Amniotic stem cell (primary cell): ENCODE data around the gene UBAC2.
"Not testable (repeated sequence)": the region's sequence is repeated elsewhere in the genome, so short reads cannot be mapped to it uniquely, and the experiment has no call there.

ENCODE experiments used
- DNase-seq: peaks from one replicate; lab custom pipeline; 2025; lab: John Stamatoyannopoulos, UW

UBAC2 gene

DNA sequence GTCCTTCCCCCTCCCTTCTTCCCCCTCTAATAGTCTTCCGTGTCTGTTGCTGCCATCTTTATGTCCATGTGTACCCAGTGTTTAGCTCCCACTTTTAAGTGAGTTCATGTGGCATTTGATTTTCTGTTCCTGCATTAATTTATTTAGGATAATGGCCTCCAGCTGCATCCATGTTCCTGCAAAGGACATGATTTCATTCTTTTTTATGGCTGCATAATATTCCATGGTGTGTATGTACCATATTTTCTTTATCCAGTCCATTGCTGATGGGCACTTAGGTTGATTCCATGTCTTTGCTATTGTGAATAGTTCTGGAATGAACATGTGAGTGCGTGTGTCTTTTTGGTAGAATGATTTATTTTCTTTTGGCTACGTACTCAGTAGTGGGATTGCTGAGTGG is 48.5 kb downstream of the UBAC2 start:
- DNase-seq, result not testable (repeated sequence)

DNA sequence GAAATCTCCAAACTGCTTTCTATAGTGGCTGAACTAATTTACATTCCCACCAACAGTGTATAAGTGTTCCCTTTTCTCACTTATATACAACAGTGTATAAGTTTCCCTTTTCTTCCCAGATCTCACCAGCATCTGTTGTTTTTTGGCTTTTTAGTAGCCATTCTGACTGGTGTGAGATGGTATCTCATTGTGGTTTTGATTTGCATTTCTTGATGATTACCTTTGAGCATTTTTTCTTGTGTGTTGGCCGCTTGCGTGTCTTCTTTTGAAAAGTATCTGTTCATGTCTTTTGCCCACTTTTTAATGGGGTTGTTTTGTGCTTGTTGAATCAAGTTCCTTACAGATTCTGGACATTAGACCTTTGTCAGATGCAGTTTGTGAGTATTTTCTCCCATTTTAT is 49.0 kb downstream of the UBAC2 start:
- not testable (repeated sequence) for DNase-seq

DNA sequence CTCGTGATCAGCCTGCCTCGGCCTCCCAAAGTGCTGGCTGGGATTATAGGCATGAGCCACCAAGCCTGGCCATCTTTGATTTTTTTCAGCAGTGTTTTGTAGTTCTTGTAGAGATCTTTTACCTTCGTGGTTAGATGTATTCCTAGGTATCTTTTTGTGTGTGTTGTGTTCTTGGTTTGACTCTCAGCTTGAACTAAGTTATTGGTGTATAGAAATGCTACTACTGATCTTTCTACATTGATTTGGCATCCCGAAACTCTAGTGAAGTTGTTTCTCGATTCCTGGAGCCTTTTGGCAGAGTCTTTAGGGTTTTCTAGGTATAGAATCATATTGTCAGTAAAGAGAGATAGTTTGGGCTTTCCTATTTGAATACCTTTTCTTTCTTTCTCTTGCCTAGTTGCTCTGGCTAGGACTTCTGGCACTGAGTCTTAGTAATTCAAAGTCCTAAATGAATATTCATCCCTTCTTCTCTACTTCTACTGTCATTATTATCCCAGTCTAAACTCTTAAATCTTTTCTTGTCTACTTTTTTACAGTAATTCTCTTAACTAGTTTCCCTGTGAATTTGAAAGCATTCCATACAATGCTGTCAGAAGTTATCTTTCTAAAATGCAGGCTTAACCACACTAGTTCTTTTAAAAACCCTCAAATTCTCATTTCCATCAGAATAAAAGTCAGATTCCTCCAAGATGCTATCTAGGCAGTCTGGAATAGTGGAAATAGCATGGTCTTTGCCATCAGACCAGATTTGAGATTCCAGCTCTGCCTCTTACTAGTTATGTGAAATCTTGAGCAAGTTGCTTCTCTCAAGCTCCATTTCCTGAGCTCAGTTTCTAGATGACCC is 50.5 kb downstream of the UBAC2 start:
- no peak for DNase-seq

DNA sequence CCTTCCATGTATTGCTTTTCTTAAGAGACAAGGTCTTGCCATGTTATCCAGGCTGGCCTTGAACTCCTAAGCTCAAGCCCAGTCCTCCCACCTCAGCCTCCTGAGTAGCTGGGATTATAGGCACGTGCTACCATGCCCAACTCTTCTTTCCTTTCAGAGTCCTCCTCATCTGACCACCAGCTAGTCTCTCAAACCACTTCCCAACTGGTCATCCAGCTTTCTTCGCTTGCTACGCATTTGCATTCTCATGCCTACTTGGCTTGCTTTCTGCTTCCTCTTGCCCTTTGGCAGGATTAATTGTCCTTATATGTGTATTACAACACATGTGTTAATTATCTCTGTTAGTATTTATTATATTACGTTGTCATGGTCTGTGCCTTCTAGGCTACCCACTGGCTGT is 51.3 kb downstream of the UBAC2 start:
- DNase-seq, result no peak

DNA sequence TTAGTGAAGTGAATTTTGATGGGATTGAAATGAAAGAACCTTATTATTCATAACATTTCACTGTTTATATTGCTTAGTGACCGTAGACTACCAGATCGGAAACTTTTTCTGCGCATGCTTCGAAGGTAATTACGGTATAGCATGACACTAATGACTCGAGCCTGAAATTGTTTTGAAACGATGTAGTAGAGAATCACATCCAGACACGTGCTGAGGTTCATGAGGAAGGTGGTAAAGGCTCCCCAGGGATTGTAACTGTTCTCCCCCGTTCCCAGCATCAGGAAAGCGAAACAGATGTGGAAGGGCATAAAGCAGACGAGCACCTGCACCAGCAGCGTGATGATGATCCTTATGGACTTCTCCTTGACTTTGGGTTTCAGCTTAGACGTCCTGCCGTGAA is 54.2 kb downstream of the UBAC2 start:
- DNase-seq, result no peak

DNA sequence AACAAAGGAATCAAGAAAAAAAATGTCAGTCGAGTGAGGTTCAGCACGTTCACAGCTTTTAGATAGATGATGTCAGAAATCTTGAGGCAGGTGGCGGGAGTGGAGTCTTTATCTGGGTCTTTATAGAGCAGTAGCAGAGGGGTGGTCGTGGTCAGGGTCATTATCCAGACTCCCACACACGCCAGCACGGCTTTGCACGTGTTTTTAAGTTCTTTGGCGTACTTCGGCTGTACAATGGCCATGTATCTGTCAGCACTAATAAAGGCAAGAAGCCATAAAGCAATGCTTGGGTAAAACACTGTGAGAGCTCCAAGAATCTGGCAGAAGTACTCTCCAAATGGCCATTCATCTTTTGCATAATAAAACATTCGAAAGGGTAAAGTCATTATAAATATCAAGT is 54.6 kb downstream of the UBAC2 start:
- no peak for DNase-seq

DNA sequence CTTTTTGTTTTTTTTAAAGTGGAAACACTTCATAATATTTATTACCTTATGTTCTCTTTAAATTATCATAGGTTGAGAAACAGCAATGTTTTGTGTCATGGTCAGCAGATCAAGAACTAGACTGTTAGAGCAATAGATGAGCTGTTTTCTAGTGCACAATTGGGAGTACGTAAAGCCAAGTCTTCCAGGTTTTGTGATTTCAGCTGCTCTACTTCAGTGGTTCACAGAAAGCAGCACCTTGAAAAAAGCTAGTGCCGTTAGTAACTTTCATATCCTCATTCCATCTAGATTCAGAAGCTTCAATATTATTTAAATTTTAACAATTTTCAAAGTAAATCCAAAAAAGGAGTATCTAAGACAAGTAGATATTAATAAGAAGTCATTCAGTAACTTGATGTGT is 55.6 kb downstream of the UBAC2 start:
- no peak for DNase-seq

DNA sequence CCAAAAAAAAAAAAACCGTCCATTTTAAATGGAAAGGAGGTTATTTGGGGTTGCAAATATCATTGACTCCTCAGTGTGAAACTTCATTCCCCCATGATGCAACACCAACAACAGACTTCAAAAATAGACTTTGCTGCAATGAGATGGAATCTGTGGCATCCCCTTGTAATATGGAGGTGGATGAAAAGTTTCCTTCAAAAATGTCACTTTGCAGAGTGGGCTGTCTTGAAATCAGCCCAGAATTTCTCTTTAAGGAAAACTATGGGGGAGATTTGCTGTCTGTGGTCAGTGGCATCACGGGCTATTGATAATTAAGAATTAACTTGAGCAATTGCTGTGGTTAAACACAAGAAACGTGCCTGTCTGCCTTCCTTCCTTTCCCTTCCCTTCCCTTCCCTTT is 56.1 kb downstream of the UBAC2 start:
- no peak for DNase-seq

DNA sequence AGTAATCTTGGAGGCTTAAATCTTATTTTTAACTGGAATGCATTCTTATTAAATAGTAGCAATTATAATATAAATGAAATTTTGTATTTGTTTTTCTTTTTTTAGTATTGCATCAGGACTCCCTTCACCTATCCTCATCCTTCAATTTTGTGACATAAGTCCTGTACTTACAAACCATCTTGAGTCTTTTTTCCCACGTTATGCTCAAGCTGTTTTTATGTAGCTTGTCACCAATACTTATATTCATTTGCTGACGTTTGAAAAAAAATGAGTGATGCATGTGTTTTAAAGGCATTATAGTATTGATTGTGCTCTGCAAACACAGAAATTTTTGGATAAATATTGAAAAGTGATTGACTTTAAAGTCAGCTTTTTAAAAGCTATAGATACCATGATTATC is 56.6 kb downstream of the UBAC2 start:
- DNase-seq, result no peak

DNA sequence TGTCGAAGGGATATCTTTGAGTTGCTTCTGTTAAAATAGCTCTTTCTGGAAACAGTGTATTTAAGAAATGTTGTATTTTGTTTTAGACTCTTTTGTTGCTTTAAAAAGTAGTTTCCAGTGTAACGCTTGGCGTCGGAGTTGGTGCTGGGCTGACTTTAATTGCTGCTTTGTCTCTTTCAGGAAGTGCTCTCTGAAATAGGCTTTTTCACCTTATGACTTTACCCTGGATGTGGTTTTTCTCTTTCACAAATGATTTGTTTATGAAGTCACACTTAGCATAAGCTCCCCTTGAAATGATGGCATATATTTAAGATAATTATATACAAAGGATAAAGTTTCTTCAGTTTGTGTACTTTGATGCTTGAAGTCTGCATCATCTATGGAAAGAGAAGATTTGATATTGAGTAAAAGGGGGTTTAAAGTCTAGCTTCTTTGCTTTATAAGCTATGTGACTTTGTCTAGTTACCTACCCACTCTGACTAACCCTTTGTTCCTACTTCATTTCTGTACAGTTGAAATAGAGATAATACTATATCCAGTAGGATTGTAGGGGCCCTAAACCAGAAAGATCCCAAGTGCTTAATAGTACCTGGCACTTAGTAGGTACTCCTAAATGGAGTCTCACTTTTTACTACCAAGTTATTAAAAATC is 57.7 kb downstream of the UBAC2 start, which contains the start of gene GPR18:
TSS of gene GPR18 (minus strand) at position 170 of the 651 bp plus-strand sequence. CDS start 2,507 bp downstream, outside the sequence.
- DNase-seq, result no peak

DNA sequence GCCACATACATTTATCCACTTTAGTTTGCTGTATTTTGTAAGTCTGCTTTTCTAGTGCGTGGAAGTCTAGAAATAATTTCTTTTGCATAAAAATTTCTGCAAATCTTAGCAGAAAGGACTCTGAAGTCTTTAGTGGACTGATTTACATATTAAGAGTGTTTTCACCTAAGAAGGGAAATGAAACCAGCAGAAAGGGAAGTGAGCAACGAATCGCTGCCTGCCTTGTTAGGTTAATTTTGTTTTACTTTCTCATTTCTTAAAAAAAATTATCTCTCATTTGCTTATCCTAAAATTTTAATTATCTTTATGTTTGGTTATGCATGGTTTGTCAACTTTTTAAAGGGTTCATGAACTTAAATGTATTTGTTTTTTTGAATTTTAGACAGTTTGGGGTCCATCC is 58.3 kb downstream of the UBAC2 start:
- DNase-seq, result no peak

DNA sequence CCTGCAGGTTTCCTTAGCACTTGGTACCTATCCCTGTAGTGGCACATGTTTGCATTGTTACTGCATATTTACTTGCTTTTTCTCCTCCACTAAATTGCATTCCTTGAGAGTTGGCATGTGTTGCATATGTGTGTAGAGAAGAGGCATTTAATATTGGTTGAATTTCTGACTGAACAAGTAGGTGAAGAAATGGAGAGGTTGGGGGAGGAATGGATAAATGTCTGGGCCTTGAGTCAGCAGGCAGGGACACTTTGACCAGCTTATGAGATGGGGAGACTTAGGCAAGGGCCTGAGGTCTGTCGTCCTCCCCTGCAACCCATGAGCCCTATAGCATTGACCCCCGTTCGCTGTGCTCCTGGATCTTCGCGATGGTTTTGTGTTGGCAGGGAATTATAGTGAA is 59.6 kb downstream of the UBAC2 start:
- DNase-seq, result no peak

DNA sequence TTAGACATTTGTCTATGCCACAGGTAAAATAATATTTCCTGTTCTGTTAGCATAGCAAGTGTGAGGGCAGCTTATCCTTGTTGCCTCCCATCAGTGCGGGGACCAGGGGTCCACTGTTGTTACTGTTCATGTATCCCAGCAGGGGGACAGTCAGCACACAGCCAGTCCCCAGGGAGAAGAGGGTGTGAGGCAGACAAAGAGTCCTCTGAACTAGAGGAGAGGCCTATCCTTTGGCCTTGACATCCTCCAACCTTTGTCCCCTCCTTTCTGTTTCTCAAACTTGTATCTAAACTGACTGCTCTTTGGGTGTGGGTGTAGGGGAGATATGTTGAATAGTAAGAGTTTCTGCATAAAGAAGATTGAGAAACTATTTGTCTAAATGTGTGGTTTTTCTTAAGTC is 60.4 kb downstream of the UBAC2 start:
- no peak for DNase-seq

DNA sequence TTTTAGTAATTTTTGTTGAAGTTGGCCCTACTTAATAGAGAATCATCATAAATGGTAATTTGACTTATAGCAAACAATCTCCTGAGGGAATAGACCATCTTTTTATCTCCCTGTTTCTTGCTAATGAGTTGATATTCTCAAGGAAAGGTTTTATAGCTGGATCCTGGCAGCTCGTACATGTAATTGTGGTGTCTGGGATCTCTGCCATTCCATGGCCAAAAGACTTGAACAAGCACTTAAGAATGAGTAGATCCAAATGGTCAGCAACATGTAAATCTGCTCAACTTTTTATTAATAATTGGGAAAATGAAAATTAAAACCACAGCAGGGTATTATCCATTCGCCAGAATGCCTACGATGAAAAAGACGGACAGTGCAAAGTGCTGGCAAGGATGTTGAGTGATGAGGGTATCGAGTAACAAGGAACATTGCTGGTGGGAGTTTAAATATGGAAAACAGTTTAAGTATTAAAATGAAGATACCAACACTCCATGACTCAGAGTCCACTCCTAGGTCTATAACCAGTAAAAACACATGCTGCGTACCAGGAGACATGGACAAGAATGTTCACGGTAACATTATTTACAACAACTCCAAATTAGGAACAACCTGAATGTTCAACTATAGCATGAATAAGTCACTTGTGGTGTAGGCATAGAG is 62.6 kb downstream of the UBAC2 start:
- DNase-seq, result no peak

DNA sequence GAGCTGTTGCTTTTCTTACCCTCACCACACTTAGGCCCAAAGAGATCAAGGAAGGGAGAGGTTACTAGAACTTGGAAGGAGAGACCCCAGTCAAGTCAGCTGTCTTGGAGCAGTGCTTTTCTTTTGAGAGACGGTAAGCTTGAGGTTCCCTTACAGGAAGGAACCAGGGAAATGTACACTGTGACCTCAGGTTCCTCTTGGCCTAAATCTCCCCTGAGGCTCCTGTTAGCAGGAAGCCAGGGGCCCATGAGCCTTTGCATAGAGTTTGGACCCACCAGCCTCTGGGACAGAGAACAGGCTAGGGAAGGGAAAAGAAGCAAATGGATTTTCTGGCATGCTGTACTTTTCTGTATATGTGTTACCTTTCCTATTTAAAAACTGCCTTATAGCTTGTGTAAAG is 63.4 kb downstream of the UBAC2 start:
- no peak for DNase-seq

DNA sequence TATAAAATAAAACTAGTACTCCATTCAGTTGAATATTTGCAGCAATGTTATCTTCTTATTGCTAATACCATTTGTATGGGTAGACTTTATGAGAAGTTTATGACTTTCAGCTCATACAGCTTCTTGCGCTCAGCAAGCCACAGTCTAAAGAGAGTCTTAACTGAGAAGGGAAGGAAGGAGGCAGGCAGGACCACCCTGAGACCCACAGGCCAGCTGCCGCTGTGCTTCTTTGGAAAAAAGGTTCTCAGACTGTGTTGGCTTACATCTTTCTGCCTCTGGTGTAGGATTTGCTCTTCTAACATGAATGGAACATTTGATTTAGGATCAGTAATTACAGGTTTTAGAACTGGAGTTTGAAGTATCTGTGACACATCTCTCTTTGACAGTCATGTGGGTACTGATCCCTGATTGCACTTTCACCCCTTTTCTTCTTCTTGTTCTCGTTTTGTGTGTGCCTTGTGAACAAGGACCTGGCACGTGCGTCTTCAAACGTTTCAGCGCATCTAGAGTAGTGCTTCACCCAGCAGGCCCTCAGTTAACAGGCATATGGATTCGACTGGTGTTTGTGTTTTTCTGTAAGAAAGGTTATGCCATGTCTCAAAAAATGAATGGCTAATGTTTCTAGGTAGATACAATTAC is 64.6 kb downstream of the UBAC2 start:
- DNase-seq, result no peak

DNA sequence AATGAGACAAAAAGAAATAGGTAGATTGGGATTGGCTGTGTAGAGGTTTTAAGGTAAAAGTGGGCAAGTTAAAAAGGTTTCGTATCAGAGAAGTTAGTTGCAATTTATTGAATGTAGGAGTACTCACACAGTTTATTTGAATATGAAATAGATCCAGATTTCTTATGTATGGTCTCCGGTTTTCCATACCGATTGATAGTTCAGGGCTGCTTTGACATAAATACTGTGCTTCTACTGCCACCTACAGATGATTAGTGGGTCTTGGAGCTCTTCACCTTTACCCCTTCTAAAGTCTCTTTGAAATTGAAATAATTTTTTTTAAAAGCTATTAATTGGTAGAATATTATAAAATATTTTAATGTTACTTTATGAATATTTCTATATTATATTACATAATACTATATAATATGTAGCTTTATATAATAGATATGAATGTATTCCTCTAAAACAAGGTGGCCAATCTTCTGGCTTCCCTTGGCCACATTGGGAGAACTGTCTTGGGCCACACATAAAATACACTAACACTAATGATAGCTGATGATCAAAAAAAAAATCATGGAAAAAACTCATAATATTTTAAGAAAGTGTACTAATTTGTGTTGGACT is 65.3 kb downstream of the UBAC2 start:
- DNase-seq, result peak; percentile 48

DNA sequence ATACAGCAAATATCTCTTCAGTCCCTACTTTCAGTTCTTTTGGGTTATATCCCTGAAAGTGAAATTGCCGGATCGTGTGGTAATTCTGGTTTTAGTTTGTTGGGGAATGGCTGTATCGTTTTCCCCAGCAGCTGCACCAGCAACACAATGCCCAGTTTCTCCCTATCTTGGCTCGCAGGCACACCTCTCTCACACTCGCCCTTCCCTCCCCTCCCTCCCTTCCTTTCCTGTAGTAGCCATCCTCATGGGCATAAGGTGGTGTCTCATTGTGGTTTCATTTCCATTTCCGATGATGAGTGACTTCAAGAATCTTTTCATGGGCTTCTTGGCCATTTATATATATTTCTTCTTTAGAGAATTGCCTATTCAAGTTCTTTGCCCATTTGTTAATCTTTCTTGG is 66.2 kb downstream of the UBAC2 start:
- DNase-seq, result no peak

DNA sequence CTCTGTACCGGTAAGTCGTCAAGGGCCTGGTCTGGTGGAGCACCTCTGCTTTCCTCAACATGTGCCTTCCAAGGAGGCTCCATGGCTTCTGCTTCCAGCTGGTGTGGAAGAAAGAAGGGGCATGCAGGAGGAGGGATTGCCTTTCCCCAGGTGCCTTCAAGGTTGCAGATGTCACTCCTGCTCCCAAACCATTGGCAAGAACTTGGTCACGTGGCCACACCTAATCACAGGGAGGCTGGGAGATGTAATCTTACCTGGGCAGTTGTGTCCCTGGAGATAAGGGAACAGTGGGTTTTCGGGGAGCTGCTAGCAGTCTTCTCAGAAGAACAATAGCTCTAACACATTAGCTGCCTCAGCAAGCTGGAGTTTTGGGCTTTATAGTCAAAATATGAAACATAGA is 67.3 kb downstream of the UBAC2 start:
- no peak for DNase-seq

DNA sequence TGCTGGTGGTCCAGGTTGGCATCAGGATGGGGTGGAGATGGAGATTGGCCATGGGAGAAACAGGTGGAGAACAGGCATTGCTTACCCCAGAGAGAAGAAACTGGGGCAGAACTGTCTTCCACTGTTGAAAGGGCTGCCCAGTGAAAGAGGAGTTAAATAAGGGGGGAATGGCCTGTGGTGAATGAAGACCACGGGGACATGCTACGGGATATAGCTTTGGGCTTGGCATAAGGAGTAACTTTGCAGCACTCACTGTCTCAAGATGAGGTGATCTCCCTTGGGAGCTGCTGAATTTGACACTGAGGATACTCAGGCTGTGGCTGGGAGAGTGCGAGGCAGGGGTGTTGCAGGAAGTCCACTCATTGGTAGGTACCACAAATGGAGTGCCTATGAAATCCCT is 68.2 kb downstream of the UBAC2 start:
- no peak for DNase-seq

DNA sequence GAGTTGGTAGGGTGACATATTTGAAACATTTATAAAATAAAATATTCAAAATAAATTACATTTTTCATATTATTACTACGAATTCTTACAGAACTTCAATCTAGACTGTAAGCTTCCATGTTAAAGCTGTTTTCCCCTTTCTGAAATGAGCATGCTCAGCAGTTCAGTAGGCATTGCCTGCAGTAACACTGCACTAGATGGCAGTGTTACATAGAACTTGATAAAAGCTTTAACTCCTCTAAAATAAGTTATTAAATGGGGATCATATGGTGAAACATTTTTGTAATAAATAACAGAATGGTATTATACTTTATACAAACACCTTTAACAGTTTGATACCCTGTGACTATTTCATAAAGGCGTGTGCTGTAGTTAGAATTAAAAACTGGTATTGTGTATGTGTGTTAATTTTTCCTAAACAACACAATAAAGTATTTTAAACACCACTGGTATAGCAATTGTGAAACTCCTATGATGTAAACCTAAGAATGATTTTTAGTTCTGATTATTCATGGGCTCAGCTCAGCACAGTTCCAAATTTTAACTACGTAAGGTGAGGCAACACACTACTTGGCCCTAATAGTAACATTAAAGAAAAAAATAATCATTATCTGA is 69.1 kb downstream of the UBAC2 start:
- no peak for DNase-seq

DNA sequence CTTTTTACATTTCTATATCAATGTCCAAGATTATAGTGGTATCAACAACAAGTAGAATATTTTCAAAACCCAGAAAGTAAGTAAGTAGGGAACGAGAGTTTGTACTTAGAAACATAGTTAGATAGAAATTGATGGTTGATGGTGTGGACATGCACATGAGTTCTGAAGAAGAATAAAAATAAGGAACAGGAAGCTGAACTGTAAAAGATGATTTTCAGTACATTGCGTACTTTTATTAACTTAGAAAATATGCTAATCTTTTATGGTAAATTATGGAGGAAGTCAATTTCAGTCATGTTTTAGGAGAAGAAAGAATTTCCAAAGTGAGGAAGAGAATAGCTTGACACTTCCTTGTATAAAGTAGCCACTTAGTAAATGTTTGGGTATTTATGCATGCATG is 69.9 kb downstream of the UBAC2 start:
- DNase-seq, result no peak
